Lower lobe of right lung (tissue), 2 donors: ENCODE results near the gene MRPL51. TPM values are rescaled to one million over a fixed set of nuclear protein-coding genes. Genes with fewer than 3 reads are reported as not detected.
"Not testable (repeated sequence)": the region's sequence is repeated elsewhere in the genome, so short reads cannot be mapped to it uniquely, and the experiment has no call there.

Experiments used
- ATAC-seq, 2 donors: fragments of 200-7000 bp; cut with Tn5 transposase; one replicate each; pipeline ENCODE4 v1.9.1; 2020 to 2022; ENCODE audit warnings: mild to moderate bottlenecking in 2 of 2, moderate library complexity in 2 of 2
- DNase-seq: peaks from one replicate; pipeline ENCODE4 v3.0.0-alpha.2; 2020
- H3K27ac ChIP-seq: fragments of 200-600 bp; one replicate; pipeline ENCODE4 v1.8.0; 2022
- H3K27me3 ChIP-seq: fragments of 200-600 bp; one replicate; pipeline ENCODE4 v1.8.0; 2022; ENCODE audit warnings: low read depth
- H3K36me3 ChIP-seq: fragments of 200-600 bp; one replicate; pipeline ENCODE4 v1.8.0; 2022; ENCODE audit warnings: mild to moderate bottlenecking
- H3K4me1 ChIP-seq: fragments of 200-600 bp; one replicate; pipeline ENCODE4 v1.8.0; 2022
- H3K4me3 ChIP-seq: fragments of 200-600 bp; one replicate; pipeline ENCODE4 v1.8.0; 2022; ENCODE audit warnings: mild to moderate bottlenecking
- H3K9me3 ChIP-seq: fragments of 200-600 bp; one replicate; pipeline ENCODE4 v1.8.0; 2022
- intact Hi-C: fragments of 100-400 bp; cut with DNase I; formaldehyde crosslinking; loops from one replicate; pipeline ENCODE4 v1.11.0; 2022
- total RNA-seq: library from RNA; stranded (reverse); fragmentation: NEBNext Ultra II Directional; extraction: Animal tissue kit (Norgen Biotek cat#: 25700); gene quantifications from one replicate; pipeline ENCODE4 v1.2.1, GENCODE V29; 2021
- TF ChIP-seq, protein P1 (sequence below): fragments of 200-600 bp; IDR thresholded peaks from one replicate; pipeline ENCODE4 v1.8.0; 2022; ENCODE audit warnings: antibody characterized with exemption, mild to moderate bottlenecking
- donor health status: DM: no; HTN: yes; CAD: no; lungs with severe emphysema.

Gene MRPL51
- total RNA-seq, 1 donor from 2014 or later = 121 TPM

DNA sequence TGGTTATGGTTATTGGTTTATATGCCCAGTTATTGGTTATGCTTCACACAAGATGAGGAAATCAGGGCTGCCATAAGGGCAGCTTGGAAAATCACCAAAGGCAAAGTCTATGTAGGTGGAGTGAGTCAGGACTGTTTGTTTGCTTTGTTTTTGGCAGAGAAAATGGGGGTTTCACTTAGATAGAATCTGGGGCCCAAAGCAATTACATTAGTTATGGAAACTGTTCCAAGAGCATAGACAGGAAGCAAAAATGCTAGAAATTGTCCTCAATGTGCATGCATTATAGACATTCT, 24.8 kb downstream of the MRPL51 start:
- DNase-seq = no peak
- peaks cover 56% of the 10 kb centered on the region for H3K4me1 ChIP-seq

DNA sequence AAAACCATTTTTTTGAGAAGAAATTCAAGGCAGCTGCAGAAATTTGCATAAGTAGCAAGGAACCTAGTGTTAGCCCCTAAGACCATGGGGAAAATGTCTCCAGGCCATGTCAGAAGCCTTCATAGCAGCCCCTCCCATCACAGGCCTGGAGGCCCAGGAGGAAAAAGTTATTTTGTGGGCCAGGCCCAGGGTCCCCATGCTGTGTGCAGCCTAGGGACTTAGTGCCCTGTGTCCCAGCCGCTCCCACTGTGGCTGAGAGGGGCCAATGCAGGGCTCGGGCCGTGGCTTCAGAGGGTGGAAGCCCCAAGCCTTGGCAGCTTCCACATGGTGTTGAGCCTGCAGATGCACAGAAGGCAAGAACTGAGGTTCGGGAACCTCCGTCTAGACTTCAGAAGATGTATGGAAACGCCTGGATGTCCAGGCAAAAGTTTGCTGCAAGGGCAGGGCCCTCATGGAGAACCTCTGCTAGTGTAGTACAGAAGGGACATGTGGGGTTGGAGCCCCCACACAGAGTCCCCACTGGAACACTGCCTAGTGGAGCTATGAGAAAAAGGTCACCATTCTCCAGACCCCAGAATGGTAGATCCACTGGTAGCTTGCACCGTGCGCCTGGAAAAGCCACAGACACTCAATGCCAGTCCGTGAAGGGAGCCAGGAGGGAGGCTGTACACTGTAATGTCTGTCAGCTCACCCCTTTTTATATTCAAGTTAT, 25.3 kb downstream of the MRPL51 start:
- peaks cover 61% of the 10 kb centered on the region for H3K4me1 ChIP-seq
- DNase-seq, ATAC-seq, H3K27ac ChIP-seq, H3K9me3 ChIP-seq, H3K4me3 ChIP-seq, H3K27me3 ChIP-seq, intact Hi-C loops: not testable (repeated sequence)
- peaks cover 46% of the 10 kb centered on the region for H3K36me3 ChIP-seq

More for the DNA sequence above, 24.8 kb downstream of the MRPL51 start:
- intact Hi-C loops = no loop called here
- Histone ChIP-seq H3K27ac (no peak overlapping the region), H3K9me3 (no peaks in the 10 kb centered on the region), H3K36me3 (peaks cover 41% of the 10 kb centered on the region), H3K27me3 (no peaks in the 10 kb centered on the region), H3K4me3 (no peak overlapping the region)
- ATAC-seq = no peak
- TF ChIP-seq, protein P1, sequence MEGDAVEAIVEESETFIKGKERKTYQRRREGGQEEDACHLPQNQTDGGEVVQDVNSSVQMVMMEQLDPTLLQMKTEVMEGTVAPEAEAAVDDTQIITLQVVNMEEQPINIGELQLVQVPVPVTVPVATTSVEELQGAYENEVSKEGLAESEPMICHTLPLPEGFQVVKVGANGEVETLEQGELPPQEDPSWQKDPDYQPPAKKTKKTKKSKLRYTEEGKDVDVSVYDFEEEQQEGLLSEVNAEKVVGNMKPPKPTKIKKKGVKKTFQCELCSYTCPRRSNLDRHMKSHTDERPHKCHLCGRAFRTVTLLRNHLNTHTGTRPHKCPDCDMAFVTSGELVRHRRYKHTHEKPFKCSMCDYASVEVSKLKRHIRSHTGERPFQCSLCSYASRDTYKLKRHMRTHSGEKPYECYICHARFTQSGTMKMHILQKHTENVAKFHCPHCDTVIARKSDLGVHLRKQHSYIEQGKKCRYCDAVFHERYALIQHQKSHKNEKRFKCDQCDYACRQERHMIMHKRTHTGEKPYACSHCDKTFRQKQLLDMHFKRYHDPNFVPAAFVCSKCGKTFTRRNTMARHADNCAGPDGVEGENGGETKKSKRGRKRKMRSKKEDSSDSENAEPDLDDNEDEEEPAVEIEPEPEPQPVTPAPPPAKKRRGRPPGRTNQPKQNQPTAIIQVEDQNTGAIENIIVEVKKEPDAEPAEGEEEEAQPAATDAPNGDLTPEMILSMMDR = no peak

DNA sequence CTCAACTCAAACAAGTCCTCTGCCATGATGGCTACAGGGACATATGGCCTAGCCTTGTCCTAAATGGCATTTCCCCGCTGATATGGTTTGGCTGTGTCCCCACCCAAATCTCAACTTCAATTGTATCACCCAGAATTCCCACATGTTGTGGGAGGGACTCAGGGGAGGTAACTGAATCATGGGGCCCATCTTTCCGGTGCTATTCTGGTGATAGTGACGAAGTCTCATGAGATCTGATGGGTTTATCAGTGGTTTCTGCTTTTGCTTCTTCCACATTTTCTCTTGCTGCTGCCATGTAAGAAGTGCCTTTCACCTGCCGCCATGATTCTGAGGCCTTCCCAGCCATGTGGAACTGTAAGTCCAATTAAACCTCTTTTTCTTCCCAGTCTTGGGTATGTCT, 26.3 kb downstream of the MRPL51 start:
- DNase-seq, H3K27me3 ChIP-seq, H3K27ac ChIP-seq, intact Hi-C loops, H3K4me3 ChIP-seq, H3K9me3 ChIP-seq, ATAC-seq: not testable (repeated sequence)
- H3K4me1 ChIP-seq = peaks cover 69% of the 10 kb centered on the region
- H3K36me3 ChIP-seq = peaks cover 56% of the 10 kb centered on the region

DNA sequence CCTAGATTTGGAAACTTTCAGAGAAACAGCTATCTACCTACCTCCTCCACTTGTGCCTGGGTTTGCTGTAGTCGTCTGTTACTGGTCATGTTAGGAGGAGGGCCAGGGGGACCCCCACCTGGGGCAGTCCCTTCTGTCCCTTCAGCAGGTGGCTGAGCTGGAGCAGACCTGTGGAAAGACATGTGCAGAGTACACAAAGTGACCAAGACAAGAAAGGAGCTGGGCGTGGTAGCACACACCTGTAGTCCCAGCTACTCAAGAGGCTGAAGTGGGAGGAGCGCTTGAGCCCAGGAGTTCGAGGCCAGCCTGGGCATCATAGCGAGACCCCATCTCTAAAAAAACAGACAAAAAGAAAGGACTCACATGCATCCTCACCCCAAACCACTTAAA, 26.9 kb downstream of the MRPL51 start:
- peaks cover 62% of the 10 kb centered on the region for H3K36me3 ChIP-seq
- no peak overlapping the region for H3K27ac ChIP-seq
- H3K4me3 ChIP-seq = no peak overlapping the region
- DNase-seq (no peak), ATAC-seq (no peak)
- intact Hi-C loops = no loop called here
- no peaks in the 10 kb centered on the region for H3K27me3 ChIP-seq
- TF ChIP-seq, protein P1 = no peak
- H3K9me3 ChIP-seq = no peaks in the 10 kb centered on the region
- H3K4me1 ChIP-seq = peaks cover 70% of the 10 kb centered on the region

DNA sequence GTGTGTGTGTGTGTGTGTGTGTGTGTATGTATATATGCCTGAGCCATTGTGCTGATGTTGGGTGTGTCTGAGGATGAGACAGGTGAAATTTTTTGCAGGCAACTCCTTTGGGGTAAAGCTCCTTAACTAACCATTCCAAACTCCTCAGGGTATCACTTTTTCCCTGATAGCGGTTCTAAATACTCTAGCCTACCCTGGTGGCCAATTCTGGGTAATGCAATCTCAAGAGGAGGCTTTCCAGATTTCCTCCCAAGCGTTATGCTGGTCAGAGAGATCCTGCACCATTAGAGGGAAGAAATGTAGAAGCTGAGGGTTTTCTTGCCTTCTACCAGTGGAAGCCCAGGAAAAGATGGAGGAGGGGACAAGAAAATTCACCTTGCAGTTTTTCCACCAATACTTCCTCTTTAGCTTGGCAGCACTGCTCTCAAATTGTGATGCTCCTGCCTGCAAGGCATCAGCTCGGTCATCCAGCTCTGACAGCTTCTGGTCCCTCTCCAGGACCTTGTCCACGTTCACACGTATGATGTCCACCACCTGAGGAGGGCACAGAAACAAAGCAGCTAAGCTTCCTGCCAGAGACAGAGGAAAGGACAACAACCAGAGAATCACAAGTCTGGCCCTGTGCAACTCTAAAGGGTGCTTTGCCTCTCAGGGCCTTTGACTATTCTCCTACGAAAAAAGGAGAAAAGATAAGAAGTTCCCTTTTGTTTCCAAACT, 27.4 kb downstream of the MRPL51 start:
- no peak overlapping the region for H3K27ac ChIP-seq
- no peaks in the 10 kb centered on the region for H3K27me3 ChIP-seq
- H3K36me3 ChIP-seq = peaks cover 67% of the 10 kb centered on the region
- H3K4me3 ChIP-seq = no peak overlapping the region
- intact Hi-C loops = no loop called here
- DNase-seq (no peak), ATAC-seq (peak; percentile 40 to 55)
- peaks cover 72% of the 10 kb centered on the region for H3K4me1 ChIP-seq
- H3K9me3 ChIP-seq = no peaks in the 10 kb centered on the region
- TF ChIP-seq, protein P1 = peak; percentile 82

DNA sequence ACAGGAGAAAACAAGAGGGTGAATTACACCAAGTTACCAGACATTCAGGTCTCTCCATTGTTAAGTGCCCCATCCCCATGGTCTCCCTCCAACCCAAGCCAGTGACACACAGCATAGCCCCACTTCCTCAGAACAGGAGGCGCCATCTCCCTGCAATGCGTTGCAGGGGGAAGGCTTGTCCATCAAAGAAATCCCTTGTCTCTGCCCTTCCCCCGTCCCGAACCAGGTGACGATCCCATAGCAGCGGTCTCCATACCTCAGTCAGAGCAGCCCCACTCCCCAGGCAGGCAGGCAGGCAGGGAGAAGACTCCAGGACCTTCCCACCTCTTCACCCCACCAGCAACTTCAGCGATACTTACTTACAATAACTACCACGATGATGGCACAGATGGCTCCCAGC, 28.5 kb downstream of the MRPL51 start:
- intact Hi-C loops = no loop called here
- TF ChIP-seq, protein P1 = no peak
- Histone ChIP-seq H3K27ac (peak overlapping the region; percentile 46), H3K27me3 (no peaks in the 10 kb centered on the region), H3K4me1 (peaks cover 72% of the 10 kb centered on the region), H3K36me3 (peaks cover 78% of the 10 kb centered on the region), H3K9me3 (no peaks in the 10 kb centered on the region), H3K4me3 (no peak overlapping the region)
- DNase-seq (no peak), ATAC-seq (no peak)
